ENCODE measurements around the gene ARHGEF28.

Gene ARHGEF28

GRCh38 chr5:73966451-73966850, 340.5 kb downstream of the ARHGEF28 start:
- no peak overlapping the region for H3K4me3 ChIP-seq (ENCODE audit: low read depth in 1 of 5, low read length in 5 of 5)
- no peaks in the 10 kb centered on the region for H3K27me3 ChIP-seq (ENCODE audit: control insufficient read depth in 5 of 5, insufficient read depth in 4 of 5, low read length in 5 of 5)
- peaks cover 0 to 2% (median 0%) of the 10 kb centered on the region in 5 donors for H3K9me3 ChIP-seq (ENCODE audit: control insufficient read depth in 5 of 5, low read length in 5 of 5)
- no peaks in the 10 kb centered on the region for H3K36me3 ChIP-seq (ENCODE audit: control insufficient read depth in 5 of 5, insufficient read depth in 5 of 5, low read length in 5 of 5)
- peaks cover 0 to 19% (median 10%) of the 10 kb centered on the region in 5 donors for H3K4me1 ChIP-seq (ENCODE audit: control insufficient read depth in 5 of 5, insufficient read depth in 5 of 5, low read length in 5 of 5)
- no peak overlapping the region for H3K9ac ChIP-seq (ENCODE audit: low read length in 5 of 5)
- H3K27ac ChIP-seq (ENCODE audit: low read depth, low read length) = no peak overlapping the region

DNA sequence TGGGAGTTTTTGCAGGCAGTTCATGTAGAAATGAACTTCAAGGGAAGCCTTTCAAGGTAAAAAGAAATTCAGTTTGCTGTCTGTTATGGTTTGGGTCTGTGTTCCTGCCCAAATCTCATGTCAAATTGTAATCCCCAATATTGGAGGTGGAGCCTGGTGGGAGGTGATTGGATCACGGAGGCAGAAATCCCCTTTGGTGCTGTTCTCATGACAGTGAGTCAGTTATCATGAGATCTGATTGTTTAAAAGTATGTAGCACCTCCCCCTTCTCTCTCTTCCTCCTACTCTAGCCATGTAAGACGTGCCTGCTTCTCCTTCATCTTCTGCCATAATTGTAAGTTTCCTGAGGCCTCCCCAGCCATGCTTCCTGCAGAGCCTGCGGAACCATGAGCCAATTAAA, 341.4 kb downstream of the ARHGEF28 start:
- H3K36me3 ChIP-seq (ENCODE audit: control insufficient read depth in 5 of 5, insufficient read depth in 5 of 5, low read length in 5 of 5) = no peaks in the 10 kb centered on the region
- H3K4me3 ChIP-seq (ENCODE audit: low read depth in 1 of 5, low read length in 5 of 5) = no peak overlapping the region
- no peak overlapping the region for H3K9ac ChIP-seq (ENCODE audit: low read length in 5 of 5)
- no peaks in the 10 kb centered on the region for H3K27me3 ChIP-seq (ENCODE audit: control insufficient read depth in 5 of 5, insufficient read depth in 4 of 5, low read length in 5 of 5)
- H3K27ac ChIP-seq (ENCODE audit: low read depth, low read length) = no peak overlapping the region
- H3K9me3 ChIP-seq (ENCODE audit: control insufficient read depth in 5 of 5, low read length in 5 of 5) = peaks cover 0 to 2% (median 0%) of the 10 kb centered on the region in 5 donors
- H3K4me1 ChIP-seq (ENCODE audit: control insufficient read depth in 5 of 5, insufficient read depth in 5 of 5, low read length in 5 of 5) = peaks cover 0 to 19% (median 10%) of the 10 kb centered on the region in 5 donors

GRCh38 chr5:73968246-73968645, 342.2 kb downstream of the ARHGEF28 start:
- Histone ChIP-seq H3K27me3 (ENCODE audit: control insufficient read depth in 5 of 5, insufficient read depth in 4 of 5, low read length in 5 of 5) (no peaks in the 10 kb centered on the region), H3K9me3 (ENCODE audit: control insufficient read depth in 5 of 5, low read length in 5 of 5) (peaks cover 0 to 2% (median 0%) of the 10 kb centered on the region in 5 donors), H3K36me3 (ENCODE audit: control insufficient read depth in 5 of 5, insufficient read depth in 5 of 5, low read length in 5 of 5) (no peaks in the 10 kb centered on the region), H3K4me3 (ENCODE audit: low read depth in 1 of 5, low read length in 5 of 5) (no peak overlapping the region), H3K4me1 (ENCODE audit: control insufficient read depth in 5 of 5, insufficient read depth in 5 of 5, low read length in 5 of 5) (peaks cover 0 to 14% (median 10%) of the 10 kb centered on the region in 5 donors), H3K9ac (ENCODE audit: low read length in 5 of 5) (no peak overlapping the region), H3K27ac (ENCODE audit: low read depth, low read length) (no peak overlapping the region)

DNA sequence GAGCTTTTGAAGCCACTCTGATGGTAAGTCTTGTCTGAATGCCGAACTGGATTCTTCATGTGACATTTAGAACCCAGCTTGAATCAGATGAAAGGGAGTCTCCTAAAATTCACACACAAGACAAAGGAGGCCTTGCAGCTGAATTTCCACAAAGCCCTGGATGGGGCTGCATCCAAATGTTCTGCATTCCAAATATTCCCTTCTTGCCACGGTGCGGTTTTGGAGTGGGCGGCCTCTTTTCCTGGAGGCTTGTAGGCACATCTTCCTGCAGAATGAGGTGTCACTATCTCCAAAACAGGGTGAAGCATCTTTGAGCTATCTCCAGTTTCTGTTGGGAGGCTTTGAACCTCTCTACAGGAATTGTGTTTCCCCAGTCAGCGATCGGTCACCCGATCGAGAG, 342.7 kb downstream of the ARHGEF28 start:
- Histone ChIP-seq H3K9ac (ENCODE audit: low read length in 5 of 5) (no peak overlapping the region), H3K27ac (ENCODE audit: low read depth, low read length) (no peak overlapping the region), H3K27me3 (ENCODE audit: control insufficient read depth in 5 of 5, insufficient read depth in 4 of 5, low read length in 5 of 5) (no peaks in the 10 kb centered on the region), H3K4me1 (ENCODE audit: control insufficient read depth in 5 of 5, insufficient read depth in 5 of 5, low read length in 5 of 5) (peaks cover 0 to 14% (median 10%) of the 10 kb centered on the region in 5 donors), H3K9me3 (ENCODE audit: control insufficient read depth in 5 of 5, low read length in 5 of 5) (peaks cover 0 to 2% (median 0%) of the 10 kb centered on the region in 5 donors), H3K36me3 (ENCODE audit: control insufficient read depth in 5 of 5, insufficient read depth in 5 of 5, low read length in 5 of 5) (no peaks in the 10 kb centered on the region), H3K4me3 (ENCODE audit: low read depth in 1 of 5, low read length in 5 of 5) (no peak overlapping the region)

DNA sequence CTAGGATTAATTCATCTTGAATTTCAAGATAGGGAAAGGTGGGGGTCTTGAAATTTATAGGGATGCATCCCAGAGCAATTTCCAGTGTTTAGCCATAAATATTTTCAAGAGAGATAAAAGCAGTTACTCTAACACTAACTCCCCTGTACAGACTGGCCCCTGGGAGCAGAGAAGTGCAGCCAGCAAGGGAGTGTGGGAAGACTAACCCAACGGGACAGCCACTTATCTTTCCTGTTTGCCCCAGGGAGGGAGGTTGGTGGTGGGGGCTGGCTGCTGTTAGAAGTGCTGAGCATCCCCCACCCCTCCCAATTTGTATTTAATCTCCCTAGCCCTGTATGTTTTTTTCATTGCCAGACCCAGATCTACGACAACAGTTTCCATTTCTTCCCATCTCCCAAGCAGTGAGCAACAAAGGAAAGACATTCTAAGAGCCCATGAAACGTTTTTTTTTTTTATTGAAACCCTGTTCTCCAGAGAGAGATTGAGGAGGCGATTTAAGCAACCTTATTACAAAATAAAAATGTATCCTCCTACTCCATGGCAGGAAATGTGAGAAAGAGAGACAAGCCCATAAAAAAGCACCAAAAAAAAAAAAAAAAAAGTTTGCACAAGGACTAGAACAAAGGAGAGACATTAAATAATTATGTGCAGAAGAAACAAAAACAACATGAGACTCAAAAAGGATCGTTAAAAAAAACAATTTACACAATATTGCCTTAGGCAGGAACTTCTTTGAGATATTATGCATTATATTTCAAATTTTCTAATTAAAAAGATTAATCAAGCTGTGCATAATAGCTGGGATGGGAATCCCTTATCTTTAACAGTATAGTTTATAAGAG, 343.4 kb downstream of the ARHGEF28 start:
- H3K4me3 ChIP-seq (ENCODE audit: low read depth in 1 of 5, low read length in 5 of 5) = no peak overlapping the region
- peaks cover 0 to 14% (median 10%) of the 10 kb centered on the region in 5 donors for H3K4me1 ChIP-seq (ENCODE audit: control insufficient read depth in 5 of 5, insufficient read depth in 5 of 5, low read length in 5 of 5)
- no peaks in the 10 kb centered on the region for H3K36me3 ChIP-seq (ENCODE audit: control insufficient read depth in 5 of 5, insufficient read depth in 5 of 5, low read length in 5 of 5)
- H3K27ac ChIP-seq (ENCODE audit: low read depth, low read length) = no peak overlapping the region
- H3K9me3 ChIP-seq (ENCODE audit: control insufficient read depth in 5 of 5, low read length in 5 of 5) = peaks cover 0 to 2% (median 0%) of the 10 kb centered on the region in 5 donors
- H3K9ac ChIP-seq (ENCODE audit: low read length in 5 of 5) = no peak overlapping the region
- H3K27me3 ChIP-seq (ENCODE audit: control insufficient read depth in 5 of 5, insufficient read depth in 4 of 5, low read length in 5 of 5) = no peaks in the 10 kb centered on the region

- no peaks in the 10 kb centered on the region for H3K36me3 ChIP-seq (ENCODE audit: control insufficient read depth in 5 of 5, insufficient read depth in 5 of 5, low read length in 5 of 5)
- no peak overlapping the region for H3K9ac ChIP-seq (ENCODE audit: low read length in 5 of 5)
- peaks cover 0 to 2% (median 0%) of the 10 kb centered on the region in 5 donors for H3K9me3 ChIP-seq (ENCODE audit: control insufficient read depth in 5 of 5, low read length in 5 of 5)
- H3K4me1 ChIP-seq (ENCODE audit: control insufficient read depth in 5 of 5, insufficient read depth in 5 of 5, low read length in 5 of 5) = peaks cover 0 to 14% (median 10%) of the 10 kb centered on the region in 5 donors
- no peak overlapping the region for H3K27ac ChIP-seq (ENCODE audit: low read depth, low read length)
- H3K4me3 ChIP-seq (ENCODE audit: low read depth in 1 of 5, low read length in 5 of 5) = no peak overlapping the region
- H3K27me3 ChIP-seq (ENCODE audit: control insufficient read depth in 5 of 5, insufficient read depth in 4 of 5, low read length in 5 of 5) = no peaks in the 10 kb centered on the region
These were observed 345.3 kb downstream of the ARHGEF28 start for GRCh38 chr5:73971326-73971725.

GRCh38 chr5:73973135-73973534, 347.1 kb downstream of the ARHGEF28 start:
- no peaks in the 10 kb centered on the region for H3K27me3 ChIP-seq (ENCODE audit: control insufficient read depth in 5 of 5, insufficient read depth in 4 of 5, low read length in 5 of 5)
- H3K4me3 ChIP-seq (ENCODE audit: low read depth in 1 of 5, low read length in 5 of 5) = no peak overlapping the region
- H3K9ac ChIP-seq (ENCODE audit: low read length in 5 of 5) = no peak overlapping the region
- H3K4me1 ChIP-seq (ENCODE audit: control insufficient read depth in 5 of 5, insufficient read depth in 5 of 5, low read length in 5 of 5) = peaks cover 0 to 14% (median 10%) of the 10 kb centered on the region in 5 donors
- no peaks in the 10 kb centered on the region for H3K36me3 ChIP-seq (ENCODE audit: control insufficient read depth in 5 of 5, insufficient read depth in 5 of 5, low read length in 5 of 5)
- no peaks in the 10 kb centered on the region for H3K9me3 ChIP-seq (ENCODE audit: control insufficient read depth in 5 of 5, low read length in 5 of 5)
- H3K27ac ChIP-seq (ENCODE audit: low read depth, low read length) = no peak overlapping the region

DNA sequence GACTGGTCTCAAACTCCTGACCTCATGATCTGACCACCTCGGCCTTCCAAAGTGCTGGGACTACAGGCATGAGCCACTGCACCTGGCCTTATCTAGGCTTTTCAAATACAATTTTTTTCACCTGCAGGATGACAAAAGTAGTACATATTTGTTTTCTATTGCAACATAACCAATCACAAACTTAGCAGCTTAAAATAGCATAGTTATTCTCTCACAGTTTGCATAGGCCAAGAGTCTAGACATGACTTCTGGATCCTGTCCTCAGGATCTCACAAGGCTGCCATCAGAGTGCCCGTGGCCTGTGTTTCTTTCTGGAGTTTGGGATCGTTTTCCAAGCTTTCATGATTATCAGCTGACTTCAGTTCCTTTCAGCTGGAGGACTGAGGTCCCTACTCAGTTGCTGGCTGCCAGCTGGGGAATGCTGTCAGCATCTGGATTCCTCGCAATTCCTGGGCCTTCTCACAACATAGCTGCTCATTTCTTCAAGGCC, 348.9 kb downstream of the ARHGEF28 start:
- Histone ChIP-seq H3K9ac (ENCODE audit: low read length in 5 of 5) (no peak overlapping the region), H3K9me3 (ENCODE audit: control insufficient read depth in 5 of 5, low read length in 5 of 5) (no peaks in the 10 kb centered on the region), H3K4me1 (ENCODE audit: control insufficient read depth in 5 of 5, insufficient read depth in 5 of 5, low read length in 5 of 5) (peaks cover 0 to 5% (median 3%) of the 10 kb centered on the region in 5 donors), H3K36me3 (ENCODE audit: control insufficient read depth in 5 of 5, insufficient read depth in 5 of 5, low read length in 5 of 5) (no peaks in the 10 kb centered on the region), H3K27ac (ENCODE audit: low read depth, low read length) (no peak overlapping the region), H3K27me3 (ENCODE audit: control insufficient read depth in 5 of 5, insufficient read depth in 4 of 5, low read length in 5 of 5) (no peaks in the 10 kb centered on the region), H3K4me3 (ENCODE audit: low read depth in 1 of 5, low read length in 5 of 5) (no peak overlapping the region)

DNA sequence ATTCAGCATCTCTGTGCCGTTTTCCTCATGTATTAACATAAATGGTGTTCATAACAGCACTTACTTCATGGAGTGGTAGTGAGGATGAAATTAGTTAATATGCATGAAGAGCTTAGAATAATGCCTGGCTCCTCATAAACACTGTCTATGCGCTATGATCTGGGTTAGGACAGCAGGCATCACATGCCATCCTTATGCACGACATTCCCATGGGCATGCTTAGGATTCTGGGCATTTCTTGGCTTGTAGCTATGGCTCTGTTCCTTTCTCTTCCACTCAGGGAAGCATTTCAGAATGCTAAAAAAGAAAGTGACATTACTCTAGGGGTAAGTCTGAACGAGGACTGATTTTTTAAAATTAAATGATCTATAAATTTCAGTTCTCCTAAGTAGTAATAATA, 349.8 kb downstream of the ARHGEF28 start:
- no peak overlapping the region for H3K4me3 ChIP-seq (ENCODE audit: low read depth in 1 of 5, low read length in 5 of 5)
- no peaks in the 10 kb centered on the region for H3K9me3 ChIP-seq (ENCODE audit: control insufficient read depth in 5 of 5, low read length in 5 of 5)
- no peaks in the 10 kb centered on the region for H3K4me1 ChIP-seq (ENCODE audit: control insufficient read depth in 5 of 5, insufficient read depth in 5 of 5, low read length in 5 of 5)
- H3K9ac ChIP-seq (ENCODE audit: low read length in 5 of 5) = no peak overlapping the region
- no peaks in the 10 kb centered on the region for H3K36me3 ChIP-seq (ENCODE audit: control insufficient read depth in 5 of 5, insufficient read depth in 5 of 5, low read length in 5 of 5)
- no peak overlapping the region for H3K27ac ChIP-seq (ENCODE audit: low read depth, low read length)
- no peaks in the 10 kb centered on the region for H3K27me3 ChIP-seq (ENCODE audit: control insufficient read depth in 5 of 5, insufficient read depth in 4 of 5, low read length in 5 of 5)

DNA sequence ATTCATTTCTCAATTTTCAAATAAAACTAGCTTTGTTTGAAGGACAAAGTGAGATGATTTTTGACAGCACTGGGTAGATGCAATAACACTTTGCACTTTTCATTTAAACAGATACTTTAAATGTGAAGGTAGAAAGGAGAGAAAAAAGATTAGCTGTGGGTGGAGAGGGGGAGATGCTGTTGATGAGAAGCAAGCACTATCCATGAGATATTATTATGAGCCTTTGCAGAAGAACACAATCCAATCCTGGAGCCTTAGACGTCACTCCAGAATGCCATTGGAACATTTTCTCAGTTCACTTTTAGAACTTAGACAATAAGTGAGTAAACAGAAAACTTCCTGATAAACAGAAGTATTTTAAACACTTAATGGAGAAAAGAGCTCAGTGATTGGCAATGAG, 351.1 kb downstream of the ARHGEF28 start:
- Histone ChIP-seq H3K27ac (ENCODE audit: low read depth, low read length) (no peak overlapping the region), H3K27me3 (ENCODE audit: control insufficient read depth in 5 of 5, insufficient read depth in 4 of 5, low read length in 5 of 5) (no peaks in the 10 kb centered on the region), H3K36me3 (ENCODE audit: control insufficient read depth in 5 of 5, insufficient read depth in 5 of 5, low read length in 5 of 5) (no peaks in the 10 kb centered on the region), H3K4me1 (ENCODE audit: control insufficient read depth in 5 of 5, insufficient read depth in 5 of 5, low read length in 5 of 5) (no peaks in the 10 kb centered on the region), H3K9me3 (ENCODE audit: control insufficient read depth in 5 of 5, low read length in 5 of 5) (no peaks in the 10 kb centered on the region), H3K9ac (ENCODE audit: low read length in 5 of 5) (no peak overlapping the region), H3K4me3 (ENCODE audit: low read depth in 1 of 5, low read length in 5 of 5) (no peak overlapping the region)

Data from subcutaneous abdominal adipose tissue (tissue), 5 donors.